ENCODE measurements around the gene ARMC10.
"Not testable (repeated sequence)": the region's sequence is repeated elsewhere in the genome, so short reads cannot be mapped to it uniquely, and the experiment has no call there.

Gene ARMC10

GRCh38 chr7:103079836-103080235 is 4.9 kb downstream of the ARMC10 start:
- no peak for DNase-seq

- no peak for DNase-seq
Observed at GRCh38 chr7:103080923-103081322, 6.0 kb downstream of the ARMC10 start.

- DNase-seq = no peak
Observed at GRCh38 chr7:103082497-103082896, 7.6 kb downstream of the ARMC10 start.

GRCh38 chr7:103083210-103083609 is 8.3 kb downstream of the ARMC10 start:
- no peak for DNase-seq

- not testable (repeated sequence) for DNase-seq
Observed at GRCh38 chr7:103092321-103092720, 17.4 kb downstream of the ARMC10 start.

DNA sequence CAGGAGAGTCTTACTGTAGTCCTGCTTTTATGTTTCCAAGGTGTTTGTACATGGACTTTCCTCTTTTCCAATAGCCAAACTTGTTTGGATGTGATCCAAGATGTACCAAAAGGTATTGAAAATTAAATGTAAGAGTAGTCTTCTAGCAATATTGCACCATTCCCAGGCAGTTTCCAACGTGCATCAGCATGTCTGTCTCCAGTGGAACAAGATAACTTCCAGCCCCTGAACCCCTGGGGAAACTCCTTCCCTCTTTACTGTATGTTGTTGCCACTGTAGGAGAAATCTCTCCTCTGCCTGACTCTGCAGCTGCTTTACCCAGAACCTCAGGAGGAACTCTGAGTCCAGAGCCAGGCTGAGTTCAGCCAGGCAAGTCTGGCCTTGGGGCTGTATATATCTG is 18.5 kb downstream of the ARMC10 start:
- DNase-seq = no peak

DNA sequence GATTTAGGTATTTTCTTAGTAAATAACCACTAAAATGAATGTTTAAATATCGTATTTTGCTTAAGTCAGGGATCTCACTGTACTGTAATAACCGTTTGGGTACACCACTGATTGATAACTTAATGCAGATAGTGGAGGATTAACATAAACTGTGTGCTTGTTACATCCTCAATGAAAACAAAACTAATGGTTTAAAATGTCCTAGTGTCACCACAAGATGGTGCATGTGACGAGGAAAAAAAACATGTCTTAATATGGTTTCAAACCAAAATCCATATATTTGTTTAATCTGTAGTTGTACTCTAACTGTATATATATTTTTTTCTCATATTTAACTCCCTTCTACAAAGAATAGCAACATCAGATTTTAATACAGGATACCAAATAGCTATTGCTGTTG is 19.2 kb downstream of the ARMC10 start:
- DNase-seq = no peak

- not testable (repeated sequence) for DNase-seq
Observed at GRCh38 chr7:103095558-103095957, 20.6 kb downstream of the ARMC10 start.

DNA sequence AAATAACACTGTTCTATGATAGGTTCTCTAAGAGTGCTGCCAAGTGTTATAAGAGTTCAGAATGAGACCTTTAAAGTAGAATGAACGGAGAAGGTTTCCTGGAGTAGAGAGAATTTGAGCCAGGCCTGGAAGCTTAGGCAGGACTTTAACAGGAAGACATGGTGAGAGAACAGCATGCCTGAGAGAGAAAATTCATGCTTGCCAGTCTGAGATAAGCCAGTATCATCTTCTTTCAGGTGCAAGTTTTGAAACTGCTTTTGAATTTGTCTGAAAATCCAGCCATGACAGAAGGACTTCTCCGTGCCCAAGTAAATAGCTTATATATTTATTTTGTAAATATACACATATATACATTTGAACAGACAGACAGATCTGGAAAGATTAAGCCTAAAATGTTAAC is 22.1 kb downstream of the ARMC10 start:
- no peak for DNase-seq

DNA sequence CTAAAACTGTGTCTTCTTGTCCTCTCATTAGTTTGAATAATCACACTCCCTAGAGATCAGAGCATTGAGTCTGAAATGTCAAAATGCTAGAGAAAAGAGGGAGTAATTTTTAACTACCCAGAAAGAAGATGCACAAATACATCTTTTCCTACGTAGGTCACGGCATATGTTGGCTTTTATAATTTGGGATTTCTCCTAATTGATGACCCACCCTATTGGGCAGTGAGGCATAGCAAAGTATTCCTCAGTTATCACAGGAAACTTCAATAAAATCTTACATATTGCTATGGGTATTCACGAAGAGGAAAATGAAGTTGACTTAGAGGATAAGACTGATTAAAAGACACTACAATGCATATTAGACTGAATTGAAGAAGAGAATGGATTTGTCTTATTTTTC is 25.4 kb downstream of the ARMC10 start:
- DNase-seq = no peak

DNA sequence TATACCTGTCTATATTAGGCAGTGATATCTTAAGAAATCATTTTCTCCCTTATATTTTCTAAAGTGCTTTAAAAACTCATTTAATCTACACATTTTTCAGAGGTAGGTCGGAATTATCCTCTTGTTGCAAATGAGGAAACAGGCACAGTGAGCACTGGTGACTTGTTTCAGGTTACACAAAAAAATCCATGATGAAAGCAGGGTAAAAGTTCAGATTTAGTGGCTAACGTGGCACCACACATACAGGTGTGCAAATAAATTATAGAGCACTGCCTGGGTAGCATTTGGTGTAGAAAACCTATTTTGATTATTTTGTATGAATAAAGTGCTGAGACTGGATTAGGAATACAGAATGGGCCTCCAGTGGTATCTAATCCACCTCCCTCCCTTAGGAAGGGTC is 26.6 kb downstream of the ARMC10 start:
- DNase-seq = no peak

- DNase-seq = no peak
Observed at GRCh38 chr7:103106005-103106702, 31.2 kb downstream of the ARMC10 start.

- not testable (repeated sequence) for DNase-seq
Observed at GRCh38 chr7:103106703-103107070, 31.7 kb downstream of the ARMC10 start.

GRCh38 chr7:103113164-103113563 is 38.2 kb downstream of the ARMC10 start:
- DNase-seq = peak; percentile 87

GRCh38 chr7:103114576-103115008 is 39.7 kb downstream of the ARMC10 start:
- DNase-seq = no peak

DNA sequence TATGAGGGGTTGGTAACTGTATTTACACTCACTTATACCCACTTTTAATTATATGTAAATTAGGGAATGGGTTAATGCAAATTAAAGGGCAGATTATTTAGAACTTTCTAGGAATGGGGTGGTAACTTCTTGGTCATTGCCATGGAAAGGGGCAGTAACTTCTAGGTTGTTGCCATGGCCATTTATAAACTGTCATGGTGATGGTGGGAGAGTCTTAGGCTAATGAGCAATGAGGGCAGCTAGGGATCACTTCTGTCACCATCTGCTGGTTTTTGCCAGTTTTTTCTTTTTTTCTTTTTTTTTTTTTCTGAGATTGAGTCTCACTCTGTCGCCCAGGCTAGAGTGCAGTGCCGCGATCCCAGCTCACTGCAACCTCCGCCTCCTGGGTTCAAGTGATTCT is 40.8 kb downstream of the ARMC10 start:
- no peak for DNase-seq

DNA sequence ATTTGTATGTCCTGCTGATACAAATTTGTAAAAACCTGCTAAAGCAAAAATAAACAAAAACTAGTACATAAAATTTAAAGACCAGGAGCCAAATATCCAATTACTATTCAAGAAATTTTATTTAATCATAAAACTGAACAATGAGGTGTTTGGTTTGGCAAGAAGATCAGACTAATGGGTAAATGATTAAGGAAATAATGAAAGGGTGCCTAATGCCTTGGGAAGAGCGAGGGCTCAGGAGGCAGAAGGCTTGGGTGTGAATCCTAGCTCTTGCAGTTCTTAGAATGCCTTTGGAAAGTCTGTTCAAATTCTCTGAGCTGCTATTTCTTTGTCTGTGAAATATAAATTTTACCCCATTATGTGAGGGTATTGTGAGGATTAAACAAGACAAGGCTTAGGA is 41.6 kb downstream of the ARMC10 start:
- no peak for DNase-seq

GRCh38 chr7:103116991-103117390 is 42.1 kb downstream of the ARMC10 start:
- DNase-seq = no peak

DNA sequence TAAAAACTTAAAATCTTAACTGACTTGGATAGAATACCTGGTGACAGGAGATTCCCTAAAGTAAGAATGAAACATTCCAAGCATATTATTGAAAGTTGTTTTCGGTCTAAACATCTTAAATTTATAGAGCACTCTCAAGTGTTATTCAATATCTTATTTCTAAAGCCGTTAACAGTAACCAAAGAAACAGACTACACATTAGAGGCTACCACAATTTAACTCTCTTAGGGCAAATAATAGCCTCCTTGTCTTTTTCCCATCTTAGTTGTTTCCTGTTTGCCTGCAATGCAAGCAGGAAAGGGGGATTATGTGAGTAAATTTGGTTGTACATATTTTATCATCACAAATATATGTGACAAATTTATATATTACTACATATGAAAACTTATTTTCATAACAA is 42.5 kb downstream of the ARMC10 start:
- no peak for DNase-seq

GRCh38 chr7:103119791-103120291 is 44.9 kb downstream of the ARMC10 start:
- no peak for DNase-seq

DNA sequence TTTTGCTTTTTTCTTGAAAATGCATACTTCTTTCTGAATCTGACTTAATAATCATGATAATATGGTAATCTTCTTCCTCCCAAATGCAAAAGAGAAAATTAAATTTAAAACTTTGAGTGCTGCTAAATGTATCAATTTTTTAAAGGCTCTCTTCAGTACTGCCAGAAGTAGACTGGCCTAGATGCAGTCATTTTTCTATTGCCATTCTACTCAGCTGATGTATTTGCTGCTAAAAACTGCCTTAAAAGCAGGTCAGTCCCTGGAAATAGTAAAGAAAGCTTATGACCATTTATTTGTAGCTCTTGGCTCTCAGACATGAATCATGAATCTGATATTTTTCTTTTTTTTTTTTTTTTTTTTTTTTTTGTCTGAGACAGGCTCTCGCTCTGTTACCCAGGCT is 45.4 kb downstream of the ARMC10 start:
- peak; percentile 17 for DNase-seq

DNA sequence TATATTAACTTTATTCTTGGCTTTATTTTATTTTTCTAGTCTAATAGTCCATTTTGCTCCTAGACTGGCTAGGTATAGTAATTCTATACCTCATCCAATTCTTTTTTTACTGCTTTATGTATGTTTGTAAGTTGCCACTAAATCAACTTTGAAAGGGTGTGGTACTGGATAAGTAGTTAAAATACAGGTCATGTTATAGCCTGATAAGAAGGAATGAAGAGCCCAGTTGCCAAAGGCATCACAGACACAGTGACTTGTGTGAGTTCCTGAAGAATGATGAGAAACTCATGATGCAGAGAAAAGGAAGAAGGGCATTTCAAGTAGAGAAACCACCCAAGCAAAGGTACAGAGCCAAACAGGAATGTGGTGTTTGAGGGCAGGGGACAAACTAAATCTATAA is 46.7 kb downstream of the ARMC10 start:
- no peak for DNase-seq

GRCh38 chr7:103123529-103123928 is 48.6 kb downstream of the ARMC10 start:
- no peak for DNase-seq

GRCh38 chr7:103124429-103124979 is 49.6 kb downstream of the ARMC10 start:
- no peak for DNase-seq

DNA sequence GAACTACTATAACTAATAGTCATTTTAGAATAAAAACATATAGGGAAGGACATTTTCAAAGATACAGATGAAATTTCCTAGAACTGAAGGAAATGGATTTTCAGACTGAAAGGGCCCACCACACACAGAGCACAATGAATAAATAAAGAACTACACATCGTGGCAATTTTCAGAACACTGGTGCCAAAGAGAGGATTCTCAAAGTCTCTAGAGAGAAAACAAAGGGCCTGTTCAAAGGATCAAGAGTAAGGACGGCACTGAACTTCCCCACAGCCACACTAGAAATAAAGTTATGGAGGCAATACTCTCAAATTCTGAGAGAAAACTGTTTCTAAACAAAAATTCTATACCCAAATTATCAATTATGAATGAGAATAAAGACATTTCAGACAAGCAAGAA is 52.1 kb downstream of the ARMC10 start:
- DNase-seq = no peak

Measured in fibroblast of skin of back (primary cell).